Measurements from ENCODE around the gene MGRN1.

DNA sequence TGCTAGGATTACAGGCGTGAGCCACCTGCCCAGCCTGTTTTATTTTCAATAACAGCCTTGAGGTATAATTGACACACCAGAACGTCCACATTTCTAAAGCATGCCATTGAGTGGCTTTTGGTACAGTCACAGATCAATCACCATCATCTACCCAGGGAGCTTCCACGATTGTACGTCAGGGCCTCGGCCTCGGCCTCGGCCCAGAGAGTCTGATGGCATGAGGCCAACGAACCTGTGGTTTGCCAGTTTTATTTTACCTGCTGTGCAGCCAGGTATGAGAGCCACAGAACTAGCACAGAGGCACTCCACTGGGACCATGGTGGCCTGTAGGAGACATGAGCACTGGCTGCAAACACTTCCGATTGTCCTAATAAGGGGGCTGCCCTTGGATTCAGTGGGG, 18.3 kb upstream of the MGRN1 start:
- TF ChIP-seq, protein P1, sequence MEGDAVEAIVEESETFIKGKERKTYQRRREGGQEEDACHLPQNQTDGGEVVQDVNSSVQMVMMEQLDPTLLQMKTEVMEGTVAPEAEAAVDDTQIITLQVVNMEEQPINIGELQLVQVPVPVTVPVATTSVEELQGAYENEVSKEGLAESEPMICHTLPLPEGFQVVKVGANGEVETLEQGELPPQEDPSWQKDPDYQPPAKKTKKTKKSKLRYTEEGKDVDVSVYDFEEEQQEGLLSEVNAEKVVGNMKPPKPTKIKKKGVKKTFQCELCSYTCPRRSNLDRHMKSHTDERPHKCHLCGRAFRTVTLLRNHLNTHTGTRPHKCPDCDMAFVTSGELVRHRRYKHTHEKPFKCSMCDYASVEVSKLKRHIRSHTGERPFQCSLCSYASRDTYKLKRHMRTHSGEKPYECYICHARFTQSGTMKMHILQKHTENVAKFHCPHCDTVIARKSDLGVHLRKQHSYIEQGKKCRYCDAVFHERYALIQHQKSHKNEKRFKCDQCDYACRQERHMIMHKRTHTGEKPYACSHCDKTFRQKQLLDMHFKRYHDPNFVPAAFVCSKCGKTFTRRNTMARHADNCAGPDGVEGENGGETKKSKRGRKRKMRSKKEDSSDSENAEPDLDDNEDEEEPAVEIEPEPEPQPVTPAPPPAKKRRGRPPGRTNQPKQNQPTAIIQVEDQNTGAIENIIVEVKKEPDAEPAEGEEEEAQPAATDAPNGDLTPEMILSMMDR (IDR thresholded peaks at IDR 0.05) = no peak
- TF ChIP-seq POLR2A (IDR thresholded peaks at IDR 0.05) = no peak
